HEK293 (cell line): ENCODE data around the gene GRM6.

ENCODE experiments used
- CTCF ChIA-PET: fragments of 350-600 bp; formaldehyde crosslinking; extraction: SDS; loops from one replicate; lab custom pipeline; 2021; ENCODE audit warnings: antibody characterized with exemption; lab: Yijun Ruan, JAX
- POLR2A ChIA-PET: fragments of 300-600 bp; formaldehyde crosslinking; extraction: SDS; loops from one replicate; lab custom pipeline; 2020; ENCODE audit warnings: antibody characterized with exemption, inconsistent platforms; lab: Yijun Ruan, JAX
- H3K27ac ChIP-seq: fragments of 200-500 bp; sonication (Bioruptor generic); 2 replicates; pipeline ENCODE4 v1.5.1; 2014; ENCODE audit warnings: low read depth, low read length, control low read depth, inconsistent platforms; ENCODE audit errors: extremely low read depth
- H3K36me3 ChIP-seq, 2 experiments: fragments of 200-500 bp in 1 of 2; sonication (Bioruptor generic) in 1 of 2; 1 replicate in 1 of 2; 2 replicates in 1 of 2; pipeline ENCODE4 v1.5.1; 2014 to 2017; ENCODE audit warnings: inconsistent platforms in 2 of 2, low read length in 2 of 2; ENCODE audit not compliant: control insufficient read depth in 2 of 2, insufficient read depth in 1 of 2
- H3K4me1 ChIP-seq: fragments of 200-500 bp; sonication (Bioruptor generic); 2 replicates; pipeline ENCODE4 v1.5.1; 2014; ENCODE audit warnings: mild to moderate bottlenecking, low read length, inconsistent platforms; ENCODE audit not compliant: control insufficient read depth, insufficient read depth
- H3K4me3 ChIP-seq: 2 replicates; pipeline ENCODE4 v1.5.1; 2011; ENCODE audit warnings: low read depth, mild to moderate bottlenecking, control low read depth, low read length, moderate library complexity
- H3K9me3 ChIP-seq: fragments of 200-500 bp; sonication (Bioruptor generic); 2 replicates; pipeline ENCODE4 v1.5.1; 2014; ENCODE audit warnings: low read depth, low read length, inconsistent platforms; ENCODE audit not compliant: control insufficient read depth, insufficient read depth
- CTCF ChIP-seq: fragments of 450-650 bp; formaldehyde crosslinking; IDR thresholded peaks from 2 replicates; pipeline ENCODE4 v1.5.1; 2016; ENCODE audit warnings: missing biosample characterization, missing genetic modification characterization
- PATZ1 ChIP-seq: fragments of 450-650 bp; formaldehyde crosslinking; IDR thresholded peaks from 2 replicates; pipeline ENCODE4 v1.5.1; 2016; ENCODE audit warnings: missing biosample characterization, missing genetic modification characterization
- REST ChIP-seq: fragments of 450-650 bp; formaldehyde crosslinking; IDR thresholded peaks from 2 replicates; pipeline ENCODE4 v1.5.1; 2016; ENCODE audit warnings: missing biosample characterization, missing genetic modification characterization
- SP7 ChIP-seq: fragments of 450-650 bp; formaldehyde crosslinking; IDR thresholded peaks from 2 replicates; pipeline ENCODE4 v1.5.1; 2016; ENCODE audit warnings: missing biosample characterization, missing genetic modification characterization
- YY2 ChIP-seq: fragments of 450-650 bp; formaldehyde crosslinking; IDR thresholded peaks from 2 replicates; pipeline ENCODE4 v1.5.1; 2016; ENCODE audit warnings: missing biosample characterization, missing genetic modification characterization
- ZBTB17 ChIP-seq: fragments of 450-650 bp; formaldehyde crosslinking; IDR thresholded peaks from 2 replicates; pipeline ENCODE4 v1.5.1; 2016; ENCODE audit warnings: missing biosample characterization, missing genetic modification characterization
- ZNF138 ChIP-seq: fragments of 450-650 bp; formaldehyde crosslinking; IDR thresholded peaks from 2 replicates; pipeline ENCODE4 v1.5.1; 2016; ENCODE audit warnings: missing biosample characterization, missing genetic modification characterization, borderline replicate concordance
- ZNF140 ChIP-seq: fragments of 450-650 bp; formaldehyde crosslinking; IDR thresholded peaks from 2 replicates; pipeline ENCODE4 v1.5.1; 2016; ENCODE audit warnings: missing biosample characterization, missing genetic modification characterization
- ZNF513 ChIP-seq: fragments of 450-650 bp; IDR thresholded peaks from 2 replicates; pipeline ENCODE4 v1.5.1; 2018; ENCODE audit warnings: missing biosample characterization, missing genetic modification characterization
- ZNF529 ChIP-seq: fragments of 450-650 bp; formaldehyde crosslinking; IDR thresholded peaks from 2 replicates; pipeline ENCODE4 v1.5.1; 2017; ENCODE audit warnings: missing genetic modification characterization, missing biosample characterization; ENCODE audit not compliant: insufficient replicate concordance
- ZNF629 ChIP-seq: fragments of 450-650 bp; formaldehyde crosslinking; IDR thresholded peaks from 2 replicates; pipeline ENCODE4 v1.5.1; 2017; ENCODE audit warnings: missing biosample characterization, missing genetic modification characterization
- ZNF692 ChIP-seq: fragments of 450-650 bp; formaldehyde crosslinking; IDR thresholded peaks from 2 replicates; pipeline ENCODE4 v1.5.1; 2016; ENCODE audit warnings: missing biosample characterization, missing genetic modification characterization
- ZSCAN16 ChIP-seq: fragments of 450-650 bp; formaldehyde crosslinking; IDR thresholded peaks from 2 replicates; pipeline ENCODE4 v1.5.1; 2016; ENCODE audit warnings: missing biosample characterization, missing genetic modification characterization

Gene GRM6

GRCh38 chr5:178997191-178997590 is 2.1 kb upstream of the GRM6 start (continued):
- TF ChIP-seq REST (no peak), YY2 (tag by site-specific recombination) (no peak), ZNF529 (tag by site-specific recombination) (no peak)

GRCh38 chr5:178996156-178996555 is 1.0 kb upstream of the GRM6 start:
- no peak for TF ChIP-seq ZNF513 (tag by site-specific recombination)
- no peak for TF ChIP-seq ZNF529 (tag by site-specific recombination)
- no peak for TF ChIP-seq PATZ1
- no peak for TF ChIP-seq ZSCAN16
- no peak for TF ChIP-seq ZBTB17 (tag by site-specific recombination)
- TF ChIP-seq CTCF (tag by site-specific recombination) = no peak
- no peak for TF ChIP-seq ZNF140 (tag by site-specific recombination)
- no peak for TF ChIP-seq REST
- TF ChIP-seq ZNF138 (tag by site-specific recombination) = no peak
- no peak for TF ChIP-seq ZNF692 (tag by site-specific recombination)
- no peak for TF ChIP-seq SP7 (tag by site-specific recombination)
- TF ChIP-seq ZNF629 (tag by site-specific recombination) = no peak
- no peaks in the 10 kb centered on the region for H3K9me3 ChIP-seq
- no peaks in the 10 kb centered on the region for H3K4me1 ChIP-seq
- no peaks in the 10 kb centered on the region for H3K36me3 ChIP-seq
- H3K4me3 ChIP-seq = no peak overlapping the region
- CTCF ChIA-PET = interaction anchor here (0.6 kb wide), 1 partner anchor 131 kb away, joined by 3 read pairs; no protein-coding TSS in a partner anchor
- H3K27ac ChIP-seq = no peak overlapping the region
- POLR2A ChIA-PET = no interaction called here
